ENCODE data around the gene ASB10.

ASB10 gene

DNA sequence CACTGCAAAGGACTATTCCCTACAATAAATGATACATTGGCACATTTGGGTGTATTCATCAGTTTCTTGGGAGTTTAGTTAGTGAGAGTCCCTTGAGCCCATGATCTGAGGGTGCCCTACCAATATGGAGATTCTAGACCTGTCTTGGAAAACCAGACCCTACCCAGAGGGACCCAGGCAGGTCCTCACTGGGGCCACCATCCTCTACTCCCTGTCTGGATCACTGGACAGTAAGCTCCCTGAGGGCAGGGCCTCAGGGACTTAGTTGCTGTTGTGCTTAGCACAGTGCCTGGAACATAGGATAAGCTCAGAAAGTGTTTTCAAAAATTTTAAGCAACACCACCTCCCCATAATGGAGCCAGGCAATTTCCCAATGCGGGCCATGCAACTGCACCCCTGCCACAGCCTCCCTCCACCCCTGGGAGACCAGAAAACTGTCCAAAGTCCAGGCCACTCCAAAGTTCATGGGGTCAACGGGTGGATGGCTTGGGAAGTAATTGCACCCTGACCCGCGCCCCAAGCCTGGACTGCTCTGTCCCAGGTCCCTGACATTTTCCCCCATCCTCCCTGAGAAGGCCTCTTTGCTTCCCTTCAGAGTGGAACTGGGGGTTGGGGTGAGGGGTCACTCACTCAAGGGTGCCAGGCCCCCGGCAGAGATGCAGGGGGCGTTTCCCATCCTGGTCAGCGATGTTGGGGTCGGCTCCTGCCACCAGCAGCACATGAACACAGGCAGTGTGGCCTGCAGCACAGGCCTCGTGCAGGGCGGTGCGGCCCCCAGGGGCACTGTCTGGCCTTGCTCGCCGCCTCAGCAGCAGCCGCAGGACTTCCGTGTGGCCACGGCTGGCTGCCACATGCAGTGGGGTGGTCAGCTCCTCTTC, 1.0 kb downstream of the ASB10 start:
- TF ChIP-seq CTCF (IDR thresholded peaks at IDR 0.05): no peak
- TF ChIP-seq ZFX (IDR thresholded peaks at IDR 0.05; ENCODE audit: borderline replicate concordance): no peak
- H3K27ac ChIP-seq: no peak overlapping the region

DNA sequence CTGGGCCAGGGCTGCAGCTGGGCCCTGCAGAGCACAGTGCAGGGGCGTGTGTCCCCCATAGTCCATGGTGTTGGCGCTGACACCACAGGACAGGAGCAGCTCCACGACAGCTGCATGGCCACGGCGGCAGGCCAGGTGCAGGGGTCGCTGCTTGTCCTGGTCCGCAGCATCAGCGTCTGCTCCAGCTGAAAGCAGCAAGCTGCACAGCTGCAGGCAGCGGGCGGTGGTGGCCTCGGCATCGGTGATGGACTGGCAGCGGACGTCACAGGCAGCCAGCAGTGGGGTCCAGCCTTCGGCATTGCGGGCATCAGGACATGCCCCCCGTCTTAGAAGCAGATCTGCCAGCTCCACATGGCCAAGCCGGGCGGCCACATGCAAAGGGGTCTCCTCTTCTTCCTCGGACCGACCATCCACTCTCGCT, 6.0 kb downstream of the ASB10 start:
- TF ChIP-seq ZFX (IDR thresholded peaks at IDR 0.05; ENCODE audit: borderline replicate concordance) (no peak), CTCF (IDR thresholded peaks at IDR 0.05) (no peak)
- H3K27ac ChIP-seq: no peak overlapping the region

DNA sequence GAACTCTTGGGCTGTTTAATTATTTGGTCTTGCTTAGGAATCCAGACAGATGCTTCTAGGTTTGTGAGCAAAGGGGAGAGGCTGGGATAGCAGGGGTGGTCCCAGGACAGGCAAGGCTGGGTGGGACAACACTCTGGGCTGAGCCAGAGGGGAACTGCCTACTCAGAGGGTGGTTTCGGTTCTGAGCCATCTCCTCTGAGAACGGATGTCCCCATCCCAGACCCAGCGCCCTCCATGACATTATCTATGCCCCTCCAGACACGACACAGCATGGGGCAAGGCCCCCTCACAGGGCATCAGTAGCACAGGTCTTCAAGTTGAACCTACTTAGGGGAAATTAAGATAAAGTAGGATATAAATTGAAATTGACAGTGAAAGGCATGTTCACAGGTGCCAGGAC, 7.1 kb downstream of the ASB10 start:
- no peak for TF ChIP-seq ZFX (IDR thresholded peaks at IDR 0.05; ENCODE audit: borderline replicate concordance)
- TF ChIP-seq CTCF (IDR thresholded peaks at IDR 0.05): no peak

GRCh38 chr7:151179287-151179860, 7.7 kb downstream of the ASB10 start:
- TF ChIP-seq ZFX (IDR thresholded peaks at IDR 0.05; ENCODE audit: borderline replicate concordance): no peak
- no peak overlapping the region for H3K27ac ChIP-seq

More for the DNA sequence above, 7.1 kb downstream of the ASB10 start:
- no peak overlapping the region for H3K27ac ChIP-seq

GRCh38 chr7:151178831-151179230, 8.2 kb downstream of the ASB10 start:
- H3K27ac ChIP-seq: no peak overlapping the region

DNA sequence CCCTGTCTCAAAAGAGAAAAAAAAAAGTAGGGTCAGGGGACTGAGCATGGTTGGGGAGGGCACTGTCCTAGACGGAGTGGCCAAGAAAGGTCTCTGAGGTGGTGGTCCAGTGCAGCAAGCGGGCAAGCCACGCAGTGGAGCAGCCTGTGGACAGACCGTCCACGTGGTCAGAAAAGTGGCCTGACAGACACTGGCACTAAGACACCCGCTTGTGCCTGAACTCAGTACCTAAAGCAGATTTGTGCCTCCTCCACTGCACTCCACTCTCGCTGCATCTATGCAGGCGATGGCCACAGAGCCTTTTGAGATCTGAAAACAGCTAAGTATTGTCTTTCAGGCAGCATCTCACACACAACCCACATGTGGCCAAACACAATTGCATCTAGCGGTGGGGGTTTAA, 8.8 kb downstream of the ASB10 start:
- no peak for TF ChIP-seq CTCF (IDR thresholded peaks at IDR 0.05)
- no peak for TF ChIP-seq ZFX (IDR thresholded peaks at IDR 0.05; ENCODE audit: borderline replicate concordance)
- no peak overlapping the region for H3K27ac ChIP-seq

More at GRCh38 chr7:151178831-151179230, 8.2 kb downstream of the ASB10 start:
- TF ChIP-seq ZFX (IDR thresholded peaks at IDR 0.05; ENCODE audit: borderline replicate concordance) (no peak), CTCF (IDR thresholded peaks at IDR 0.05) (no peak)

GRCh38 chr7:151177310-151177709, 9.7 kb downstream of the ASB10 start:
- TF ChIP-seq CTCF (IDR thresholded peaks at IDR 0.05): no peak
- TF ChIP-seq ZFX (IDR thresholded peaks at IDR 0.05; ENCODE audit: borderline replicate concordance): no peak

More at GRCh38 chr7:151177310-151177709, 9.7 kb downstream of the ASB10 start:
- H3K27ac ChIP-seq: no peak overlapping the region

Data from 22Rv1 (cell line).